Amniotic epithelial cell (primary cell): ENCODE results near the gene HEY2.
"Not testable (repeated sequence)": the region's sequence is repeated elsewhere in the genome, so short reads cannot be mapped to it uniquely, and the experiment has no call there.

Experiments used
- DNase-seq: peaks from one replicate; pipeline ENCODE4 v3.0.0-alpha.2; 2010; ENCODE audit warnings: low read depth

Gene HEY2

GRCh38 chr6:125769147-125769783 is 19.8 kb downstream of the HEY2 start:
- no peak for DNase-seq

GRCh38 chr6:125773387-125774341 is 24.2 kb downstream of the HEY2 start:
- no peak for DNase-seq

GRCh38 chr6:125776107-125776826 is 26.8 kb downstream of the HEY2 start:
- not testable (repeated sequence) for DNase-seq

GRCh38 chr6:125779924-125780539 is 30.6 kb downstream of the HEY2 start:
- DNase-seq, result peak; percentile 89

DNA sequence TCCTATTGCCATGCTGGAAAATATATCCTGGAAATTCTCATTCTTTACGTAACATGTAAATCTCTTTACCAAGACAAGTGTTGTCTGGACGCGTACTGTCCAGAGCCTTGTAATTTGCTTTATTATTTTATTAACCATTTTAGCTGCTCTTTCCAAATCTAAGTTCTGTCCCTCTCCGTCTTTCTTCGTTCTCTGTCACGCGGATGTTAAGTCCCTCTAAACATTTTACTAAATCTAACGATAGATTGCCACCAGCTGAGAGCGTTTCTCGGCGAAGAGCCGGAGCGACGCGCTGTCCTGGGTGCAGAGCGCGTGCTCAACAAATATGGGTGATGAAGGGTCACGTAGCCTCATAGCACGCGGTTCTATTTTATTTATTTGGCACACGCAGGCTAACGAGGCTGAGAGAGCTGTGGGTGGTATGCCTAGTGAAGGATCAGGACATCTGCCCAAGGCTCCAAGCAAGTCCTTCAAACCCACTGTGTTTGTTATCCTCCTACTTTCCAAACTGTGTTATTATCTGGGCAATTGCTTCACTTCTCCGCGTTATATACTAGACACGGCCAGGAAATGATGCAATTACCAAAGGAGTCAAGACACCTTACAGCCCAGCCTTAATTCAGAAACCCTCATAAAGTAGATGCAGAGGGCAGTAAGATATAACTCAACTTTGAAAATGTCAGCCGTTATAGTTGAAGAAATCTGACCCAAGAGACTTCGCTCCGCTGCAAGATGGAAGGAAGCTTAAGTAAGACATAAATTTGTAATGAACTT is 31.3 kb downstream of the HEY2 start:
- DNase-seq, result peak; percentile 78

DNA sequence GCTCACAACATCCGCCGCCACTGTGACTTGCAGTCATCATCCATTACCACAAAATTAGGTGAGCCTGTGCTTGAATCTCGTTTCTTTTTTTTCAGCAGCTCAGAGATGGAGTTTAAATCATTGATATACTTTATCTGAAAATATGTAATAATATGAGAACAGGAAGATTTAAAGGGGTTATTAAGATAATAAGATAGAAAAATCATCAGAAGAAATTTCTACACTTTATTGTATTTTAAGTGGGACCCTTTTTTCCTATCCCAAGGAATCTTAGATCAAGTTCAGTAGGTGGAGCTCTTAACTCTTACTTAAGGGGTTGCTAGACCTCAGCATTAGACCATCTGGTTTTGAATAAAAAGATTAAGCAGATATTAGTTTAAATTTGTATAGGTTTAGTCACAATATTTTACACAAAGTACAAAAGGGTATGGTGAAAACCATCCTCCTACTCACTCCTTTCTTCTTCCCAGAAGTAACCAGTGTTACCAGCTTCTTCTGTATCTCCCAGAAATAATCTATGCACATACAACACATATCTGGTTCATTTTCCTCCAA is 32.0 kb downstream of the HEY2 start:
- no peak for DNase-seq

- DNase-seq, result peak; percentile 30
Observed at GRCh38 chr6:125784365-125784764, 34.9 kb downstream of the HEY2 start.

- peak; percentile 67 for DNase-seq
Observed at GRCh38 chr6:125787791-125788190, 38.4 kb downstream of the HEY2 start.

DNA sequence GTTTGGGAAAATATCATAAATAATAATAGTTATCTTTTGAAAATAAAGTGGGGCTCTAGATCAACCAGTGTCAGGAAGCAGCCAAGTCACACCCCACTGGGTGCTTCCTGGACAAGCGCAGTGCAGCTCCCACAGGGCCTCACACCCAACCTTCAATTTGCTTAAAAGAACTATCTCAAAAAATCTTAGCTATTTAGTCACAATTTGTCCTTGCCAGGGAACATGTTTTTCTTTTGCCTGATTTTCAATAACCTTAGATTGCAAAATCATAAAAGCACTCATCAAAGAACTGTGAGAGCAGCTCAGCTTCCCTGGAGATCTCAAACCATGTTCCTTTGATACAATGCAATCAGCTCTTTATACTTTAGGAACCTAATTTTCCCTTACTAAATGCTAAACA is 39.7 kb downstream of the HEY2 start:
- DNase-seq, result no peak

GRCh38 chr6:125789576-125790357 is 40.3 kb downstream of the HEY2 start:
- peak; percentile 73 for DNase-seq

DNA sequence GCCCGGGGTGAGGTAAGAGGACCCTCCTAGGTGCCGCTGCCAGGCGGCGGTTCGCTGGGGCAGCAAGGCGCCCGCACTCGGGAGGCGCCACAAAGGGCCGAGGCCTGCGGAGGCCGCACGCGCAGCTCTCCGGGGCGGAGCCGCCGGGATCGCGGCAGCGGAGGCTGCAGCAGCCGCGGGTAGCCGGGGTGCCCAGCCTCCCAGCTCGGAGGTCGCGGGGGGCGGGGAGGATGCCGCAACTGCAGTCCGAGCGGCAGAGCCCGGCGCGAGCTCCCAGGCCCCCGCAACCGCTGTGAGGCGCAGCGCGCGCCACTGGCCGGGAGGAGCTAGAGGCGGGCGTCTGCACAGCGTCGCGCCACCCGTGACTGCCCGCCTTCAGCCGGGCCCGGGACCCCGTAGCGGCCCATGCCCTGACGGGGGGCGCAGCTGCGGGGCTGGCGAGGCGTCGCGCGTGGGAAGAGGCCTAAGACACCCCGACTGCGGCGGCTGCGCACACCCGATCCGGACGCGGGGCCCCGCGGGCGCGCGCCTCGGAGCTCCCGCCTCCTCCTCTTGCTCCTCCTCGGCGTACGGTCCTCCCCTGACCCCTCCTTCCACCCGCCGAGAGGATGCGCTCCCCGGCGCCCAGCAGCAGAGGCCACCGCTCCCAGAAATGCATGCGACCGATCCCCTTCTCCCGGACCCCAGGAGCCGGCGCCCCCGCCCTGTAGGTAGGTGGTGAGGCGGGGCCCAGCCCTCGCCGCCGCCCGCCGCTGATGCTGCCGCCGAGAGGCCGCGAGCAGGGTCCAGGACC is 41.1 kb downstream of the HEY2 start, which contains the start of gene NCOA7:
Gene NCOA7, plus strand, starts transcription at position 603 of the 793 bp plus-strand sequence. CDS start 24,395 bp downstream, outside the sequence.
- peak; percentile 69 for DNase-seq

DNA sequence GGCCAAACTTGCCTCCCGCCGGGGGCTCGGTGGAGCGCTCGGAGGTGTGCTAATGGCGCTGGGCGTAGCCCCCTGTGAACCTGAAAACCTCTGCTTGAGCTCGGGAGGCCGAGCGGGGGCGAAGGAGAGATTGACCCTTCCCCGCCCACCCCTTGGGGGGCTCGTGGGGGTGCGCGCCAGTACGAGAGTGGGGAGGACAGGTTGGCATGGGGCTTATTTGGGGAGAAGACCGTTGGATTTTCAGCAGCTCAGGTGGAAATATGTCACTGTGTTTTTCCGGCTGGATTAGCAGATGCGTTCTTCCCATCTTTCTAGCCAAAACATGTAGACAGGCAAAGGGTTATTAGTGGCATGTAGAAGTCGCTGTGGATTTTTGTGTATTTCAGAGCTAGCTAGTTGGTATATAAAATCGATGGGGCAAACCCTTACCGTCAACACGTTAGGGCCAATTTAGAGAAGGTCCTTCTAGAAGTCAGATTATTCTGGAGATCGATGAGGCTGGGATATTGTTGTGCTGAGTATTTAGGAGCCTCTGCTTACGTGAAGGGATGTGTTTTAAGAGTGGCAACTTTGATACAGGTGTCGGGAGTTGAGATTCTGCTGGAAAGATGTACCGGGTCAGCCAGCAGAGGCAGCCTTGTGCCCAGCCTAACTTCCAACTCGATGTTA is 41.9 kb downstream of the HEY2 start:
- DNase-seq, result peak; percentile 60

- no peak for DNase-seq
Observed at GRCh38 chr6:125791820-125792165, 42.4 kb downstream of the HEY2 start.

- DNase-seq, result peak; percentile 48
Observed at GRCh38 chr6:125792172-125792571, 42.7 kb downstream of the HEY2 start.

DNA sequence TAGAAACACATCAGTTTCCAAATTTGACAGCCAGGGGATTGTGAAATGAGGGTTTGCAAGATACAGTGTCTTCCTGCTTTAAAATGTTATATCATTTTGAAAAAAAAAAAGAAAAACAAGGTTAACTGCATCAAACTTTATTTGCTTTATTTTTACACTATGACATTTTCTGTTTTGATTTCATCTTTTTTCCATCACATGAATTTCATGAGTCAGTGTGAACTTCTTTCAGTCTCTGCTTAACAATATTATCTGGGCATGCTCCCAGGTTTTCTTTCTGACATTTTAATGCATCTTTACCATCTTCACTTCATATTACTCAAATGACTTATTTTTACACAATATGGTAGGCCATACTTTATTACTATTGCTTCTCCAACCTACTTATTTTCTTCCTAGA is 43.2 kb downstream of the HEY2 start:
- peak; percentile 75 for DNase-seq

DNA sequence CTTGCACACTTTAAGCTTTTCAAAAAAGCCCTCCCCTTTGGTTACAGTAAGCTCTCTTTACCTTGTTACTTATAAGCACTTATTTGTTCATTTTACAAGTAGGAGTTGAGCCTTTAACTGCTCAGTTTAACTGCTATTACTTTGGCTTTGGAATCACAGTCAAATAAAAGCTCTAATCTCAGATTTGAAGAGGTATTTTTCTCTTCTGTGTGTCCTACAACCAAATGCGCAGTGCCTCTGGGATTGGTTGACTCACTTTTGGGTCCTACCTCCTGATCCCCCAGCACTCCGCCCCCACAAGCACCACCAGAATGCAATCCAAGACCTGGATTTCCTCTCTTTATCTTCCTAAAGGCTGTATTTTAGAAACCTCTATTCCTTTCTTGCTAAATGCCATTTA is 43.8 kb downstream of the HEY2 start:
- no peak for DNase-seq

DNA sequence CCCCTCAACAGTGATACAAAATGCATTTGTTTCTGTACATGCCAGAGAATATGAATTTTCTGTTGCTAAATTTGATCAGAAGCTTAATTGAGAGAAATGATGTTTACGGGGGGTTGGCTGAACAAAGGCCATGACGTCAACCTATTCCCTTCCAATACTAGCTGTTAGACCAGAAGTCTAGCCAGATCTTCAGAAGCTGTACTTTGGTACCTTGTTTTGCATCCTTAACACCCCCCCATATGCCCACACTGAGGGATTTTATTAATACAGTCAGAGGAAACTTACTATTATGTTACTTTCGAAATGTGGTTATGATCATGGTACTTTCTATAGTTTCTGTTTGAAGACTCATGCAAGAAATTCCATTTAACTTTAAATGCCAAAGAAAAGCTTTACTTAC is 44.4 kb downstream of the HEY2 start:
- no peak for DNase-seq

DNA sequence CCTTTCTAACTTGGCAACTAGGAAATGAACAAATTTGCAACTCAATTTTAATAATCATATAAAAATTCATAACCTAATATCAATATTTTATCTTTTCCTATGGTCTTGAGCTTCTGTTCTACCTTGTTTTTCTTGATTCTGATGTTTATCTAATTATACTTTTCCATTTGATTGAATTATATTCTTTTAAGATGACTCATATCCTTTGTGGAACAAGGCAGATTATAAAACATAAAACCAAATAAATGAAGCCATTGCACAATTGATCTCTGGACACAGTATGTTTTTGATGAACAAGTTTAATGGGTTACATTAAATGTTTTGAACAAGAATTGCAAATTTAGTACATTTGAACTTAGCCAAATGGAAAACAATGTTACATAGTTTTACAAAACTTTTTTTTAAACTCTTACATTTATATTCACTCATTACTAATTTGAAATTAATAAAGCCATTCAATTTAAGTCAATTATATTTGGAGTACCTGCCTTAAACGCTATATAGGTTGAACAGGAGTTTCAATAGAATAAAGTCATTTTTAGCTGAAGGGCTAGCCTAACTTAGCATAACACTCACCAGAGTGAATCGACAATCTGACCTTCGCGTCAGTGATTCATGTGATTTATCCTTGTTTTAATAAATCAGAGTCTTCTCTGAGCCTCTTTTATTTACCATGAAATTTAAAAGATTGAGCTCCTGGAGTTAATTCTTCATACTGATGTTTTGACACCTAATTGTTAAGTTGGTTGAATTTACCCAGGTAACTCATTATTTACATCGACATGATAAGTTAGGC is 45.1 kb downstream of the HEY2 start:
- DNase-seq, result peak; percentile 33
